ENCODE data around the gene ROBO4.

GRCh38 chr11:124920870-124921609, 23.4 kb upstream of the ROBO4 start:
- TF ChIP-seq CTCF (IDR thresholded peaks at IDR 0.05): no peak
- TF ChIP-seq POLR2A (IDR thresholded peaks at IDR 0.05): no peak
